Measurements from ENCODE around the gene JAKMIP1.

Gene JAKMIP1

GRCh38 chr4:6233929-6234328 is 33.6 kb upstream of the JAKMIP1 start:
- H3K4me3 ChIP-seq (replicated peaks; ENCODE audit: low read depth, low read length): no peak overlapping the region
- TF ChIP-seq CTCF (IDR thresholded peaks at IDR 0.05; ENCODE audit: low read depth, low read length, missing control alignments): no peak
- no peak for DNase-seq (ENCODE audit: extremely low read depth, low read depth)

GRCh38 chr4:6232836-6233785 is 32.8 kb upstream of the JAKMIP1 start:
- DNase-seq (ENCODE audit: extremely low read depth, low read depth): no peak
- TF ChIP-seq CTCF (IDR thresholded peaks at IDR 0.05; ENCODE audit: low read depth, low read length, missing control alignments): no peak
- no peak overlapping the region for H3K4me3 ChIP-seq (replicated peaks; ENCODE audit: low read depth, low read length)

GRCh38 chr4:6231663-6232165 is 31.4 kb upstream of the JAKMIP1 start:
- TF ChIP-seq CTCF (IDR thresholded peaks at IDR 0.05; ENCODE audit: low read depth, low read length, missing control alignments): no peak
- no peak for DNase-seq (ENCODE audit: extremely low read depth, low read depth)
- no peak overlapping the region for H3K4me3 ChIP-seq (replicated peaks; ENCODE audit: low read depth, low read length)

- DNase-seq (ENCODE audit: extremely low read depth, low read depth): no peak
- H3K4me3 ChIP-seq (replicated peaks; ENCODE audit: low read depth, low read length): no peak overlapping the region
- no peak for TF ChIP-seq CTCF (IDR thresholded peaks at IDR 0.05; ENCODE audit: low read depth, low read length, missing control alignments)
Measured at GRCh38 chr4:6230827-6231662, 30.7 kb upstream of the JAKMIP1 start.

GRCh38 chr4:6230502-6230785 is 30.1 kb upstream of the JAKMIP1 start:
- no peak overlapping the region for H3K4me3 ChIP-seq (replicated peaks; ENCODE audit: low read depth, low read length)
- no peak for DNase-seq (ENCODE audit: extremely low read depth, low read depth)
- TF ChIP-seq CTCF (IDR thresholded peaks at IDR 0.05; ENCODE audit: low read depth, low read length, missing control alignments): no peak

GRCh38 chr4:6229671-6230501 is 29.5 kb upstream of the JAKMIP1 start:
- DNase-seq (ENCODE audit: extremely low read depth, low read depth): no peak
- no peak for TF ChIP-seq CTCF (IDR thresholded peaks at IDR 0.05; ENCODE audit: low read depth, low read length, missing control alignments)
- no peak overlapping the region for H3K4me3 ChIP-seq (replicated peaks; ENCODE audit: low read depth, low read length)
